ENCODE measurements around the gene FOXO6.
A peak's percentile ranks its signal among the peaks of the same experiment; 100 is the strongest.

Gene FOXO6

DNA sequence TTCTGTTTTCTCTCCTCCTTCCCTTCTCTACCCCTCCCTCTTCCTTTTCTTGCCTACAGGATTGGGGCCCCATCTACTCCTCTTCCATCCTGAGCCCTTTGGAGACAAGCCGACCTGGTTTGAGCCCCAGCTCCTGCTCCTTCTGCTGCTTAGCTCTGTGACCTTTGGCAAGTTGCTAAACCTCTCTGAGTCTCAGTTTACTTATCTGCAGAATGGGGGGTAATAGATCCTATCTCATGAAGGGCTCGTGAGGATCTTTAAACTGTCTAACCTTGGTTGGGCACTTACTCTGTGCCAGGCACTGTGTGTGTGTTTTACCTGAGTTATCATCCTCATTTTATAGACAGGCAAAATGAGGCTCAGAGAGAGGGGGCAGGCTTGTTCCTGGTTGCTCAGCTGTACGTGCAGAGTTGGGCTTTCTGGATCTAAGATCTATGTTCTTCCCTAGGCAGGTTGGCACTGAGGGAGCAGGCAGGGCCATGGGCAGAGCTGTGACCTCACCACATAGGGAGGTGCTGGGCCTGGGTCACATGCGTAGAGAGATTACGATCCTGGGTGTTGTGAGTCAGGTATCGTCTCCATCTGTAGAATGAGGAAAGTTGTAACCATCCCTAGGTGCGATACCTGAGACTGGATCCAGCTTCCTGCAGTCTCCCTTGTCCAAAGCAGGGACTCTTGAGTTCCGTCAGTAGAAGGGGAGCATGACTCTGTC is 58.5 kb downstream of the FOXO6 start:
- no peak for TF ChIP-seq CTCF (IDR thresholded peaks at IDR 0.05; ENCODE audit: low read depth, low read length, missing control alignments)
- DNase-seq: no peak
- Histone ChIP-seq H3K4me3 (ENCODE audit: low read depth, low read length) (no peak overlapping the region), H3K27me3 (replicated peaks) (no peaks in the 10 kb centered on the region), H3K27ac (no peak overlapping the region), H3K36me3 (replicated peaks) (no peaks in the 10 kb centered on the region)
- in situ Hi-C loops (cut with HindIII; ENCODE audit: low pct_ligation_motif_present, low sequenced_read_pairs): loop anchor here (25.0 kb wide), 1 partner anchor 132 kb away; no protein-coding TSS in a partner anchor

- DNase-seq: no peak
- no peak for TF ChIP-seq CTCF (IDR thresholded peaks at IDR 0.05; ENCODE audit: low read depth, low read length, missing control alignments)
- no peaks in the 10 kb centered on the region for H3K36me3 ChIP-seq (replicated peaks)
- H3K27ac ChIP-seq: no peak overlapping the region
- no peaks in the 10 kb centered on the region for H3K27me3 ChIP-seq (replicated peaks)
- in situ Hi-C loops (cut with HindIII; ENCODE audit: low pct_ligation_motif_present, low sequenced_read_pairs): loop anchor here (25.0 kb wide), 1 partner anchor 133 kb away; no protein-coding TSS in a partner anchor
- no peak overlapping the region for H3K4me3 ChIP-seq (ENCODE audit: low read depth, low read length)
These were observed 59.1 kb downstream of the FOXO6 start for GRCh38 chr1:41420351-41420750.

- no peak for TF ChIP-seq CTCF (IDR thresholded peaks at IDR 0.05; ENCODE audit: low read depth, low read length, missing control alignments)
- H3K27me3 ChIP-seq (replicated peaks): no peaks in the 10 kb centered on the region
These were observed 59.6 kb downstream of the FOXO6 start for GRCh38 chr1:41420860-41421259.

DNA sequence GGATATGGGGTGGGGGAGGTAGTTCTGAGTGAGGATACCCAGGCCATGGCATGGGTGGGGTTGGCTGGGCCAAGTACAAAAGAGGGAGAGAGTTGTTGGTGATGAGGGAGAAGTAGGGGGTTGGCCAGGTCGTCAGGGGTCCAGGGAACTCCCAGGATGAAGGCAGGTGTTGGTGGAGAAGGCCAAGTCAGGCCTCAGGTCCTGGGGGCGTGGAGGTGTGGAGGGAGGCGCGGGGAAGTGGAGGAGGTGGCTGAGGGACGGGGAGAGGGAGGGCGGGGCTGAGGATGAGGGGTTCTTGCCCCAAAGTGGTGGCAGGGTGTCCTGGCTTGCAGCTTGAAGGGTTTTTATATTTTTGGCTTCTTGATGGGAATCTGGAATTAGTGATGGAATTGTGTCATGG is 61.1 kb downstream of the FOXO6 start:
- TF ChIP-seq CTCF (IDR thresholded peaks at IDR 0.05; ENCODE audit: low read depth, low read length, missing control alignments): no peak
- H3K27ac ChIP-seq: no peak overlapping the region
- no peaks in the 10 kb centered on the region for H3K27me3 ChIP-seq (replicated peaks)
- no peak for DNase-seq
- H3K4me3 ChIP-seq (ENCODE audit: low read depth, low read length): no peak overlapping the region
- in situ Hi-C loops (cut with HindIII; ENCODE audit: low pct_ligation_motif_present, low sequenced_read_pairs): loop anchor here (25.0 kb wide), 1 partner anchor 135 kb away; no protein-coding TSS in a partner anchor
- no peaks in the 10 kb centered on the region for H3K36me3 ChIP-seq (replicated peaks)

More at GRCh38 chr1:41420860-41421259, 59.6 kb downstream of the FOXO6 start:
- H3K4me3 ChIP-seq (ENCODE audit: low read depth, low read length): no peak overlapping the region
- in situ Hi-C loops (cut with HindIII; ENCODE audit: low pct_ligation_motif_present, low sequenced_read_pairs): loop anchor here (25.0 kb wide), 1 partner anchor 134 kb away; no protein-coding TSS in a partner anchor
- H3K27ac ChIP-seq: no peak overlapping the region
- no peak for DNase-seq
- H3K36me3 ChIP-seq (replicated peaks): no peaks in the 10 kb centered on the region

GRCh38 chr1:41423511-41424191 is 62.4 kb downstream of the FOXO6 start:
- TF ChIP-seq CTCF (IDR thresholded peaks at IDR 0.05; ENCODE audit: low read depth, low read length, missing control alignments): peak; percentile 40
- Histone ChIP-seq H3K27me3 (replicated peaks) (no peaks in the 10 kb centered on the region), H3K4me3 (ENCODE audit: low read depth, low read length) (no peak overlapping the region), H3K27ac (no peak overlapping the region), H3K36me3 (replicated peaks) (no peaks in the 10 kb centered on the region)
- in situ Hi-C loops (cut with HindIII; ENCODE audit: low pct_ligation_motif_present, low sequenced_read_pairs): loop anchor here (25.0 kb wide), 1 partner anchor 136 kb away; no protein-coding TSS in a partner anchor
- DNase-seq: no peak
